NCI-H524 (cell line): ENCODE measurements around the gene BCL2L1.
"Not testable (repeated sequence)": the region's sequence is repeated elsewhere in the genome, so short reads cannot be mapped to it uniquely, and the experiment has no call there.

ENCODE experiments used
- DNase-seq, 2 experiments: peaks; one replicate each; lab custom pipeline; 2025; lab: John Stamatoyannopoulos, UW

Gene BCL2L1

DNA sequence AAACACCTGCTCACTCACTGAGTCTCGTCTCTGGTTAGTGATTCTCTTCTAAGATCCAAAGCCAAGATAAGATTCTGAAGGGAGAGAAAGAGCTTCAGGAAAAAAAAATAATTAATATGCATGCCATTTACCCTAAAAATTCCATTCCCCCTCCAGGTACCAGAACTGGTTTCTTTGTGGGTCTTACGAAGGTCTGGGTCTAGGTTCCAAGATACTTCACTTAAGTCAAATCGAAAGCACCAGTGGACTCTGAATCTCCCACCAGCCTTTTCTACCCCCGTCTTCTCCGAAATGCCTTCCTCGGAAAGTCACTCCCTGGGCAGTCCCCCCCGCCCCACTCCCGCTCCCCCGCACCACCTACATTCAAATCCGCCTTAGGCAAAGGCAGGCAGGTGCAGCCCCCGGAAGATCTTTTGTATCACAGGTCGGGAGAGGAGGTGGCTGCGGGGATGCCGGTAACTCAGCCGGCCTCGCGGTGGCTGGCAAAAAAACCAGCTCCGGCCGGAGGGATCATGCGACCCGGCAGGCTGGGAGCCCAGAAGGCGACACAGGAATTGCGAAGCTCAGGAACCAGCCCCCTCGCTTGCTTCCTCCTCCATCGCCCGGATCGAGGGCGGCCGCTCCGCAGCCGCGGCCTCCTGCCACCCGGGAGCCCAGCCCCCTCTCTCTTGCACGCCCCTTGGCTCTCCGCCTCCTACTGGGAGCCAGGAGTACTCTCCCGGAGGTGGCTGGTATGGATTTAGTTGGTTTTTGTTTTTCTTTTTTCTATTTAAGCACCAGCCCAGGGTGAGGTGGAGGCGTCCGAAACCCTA is at the start of gene BCL2L1:
Gene BCL2L1, minus strand, starts transcription at position 612 of the 812 bp plus-strand sequence. CDS start 650 bp downstream, outside the sequence.
- peak; percentile 87 to 88 for DNase-seq

DNA sequence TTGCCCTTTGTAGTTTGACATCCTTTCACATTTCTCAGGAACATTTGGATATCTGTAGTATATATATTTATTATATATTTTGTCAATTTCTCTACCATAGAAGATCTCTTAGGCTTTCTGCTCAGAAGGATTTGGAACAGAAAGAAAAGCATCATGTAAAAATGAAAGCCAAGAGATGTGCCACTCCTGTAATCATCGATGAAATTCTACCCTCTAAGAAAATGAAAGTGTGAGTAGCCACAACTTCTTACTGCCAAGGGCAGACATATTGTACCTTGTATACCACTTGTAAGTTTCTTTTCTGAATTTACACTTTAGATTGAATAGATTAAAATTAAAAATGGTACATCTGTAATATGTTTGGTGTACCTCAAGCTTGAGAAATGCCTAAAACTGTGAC is 47.6 kb upstream of the BCL2L1 start:
- DNase-seq, result no peak

DNA sequence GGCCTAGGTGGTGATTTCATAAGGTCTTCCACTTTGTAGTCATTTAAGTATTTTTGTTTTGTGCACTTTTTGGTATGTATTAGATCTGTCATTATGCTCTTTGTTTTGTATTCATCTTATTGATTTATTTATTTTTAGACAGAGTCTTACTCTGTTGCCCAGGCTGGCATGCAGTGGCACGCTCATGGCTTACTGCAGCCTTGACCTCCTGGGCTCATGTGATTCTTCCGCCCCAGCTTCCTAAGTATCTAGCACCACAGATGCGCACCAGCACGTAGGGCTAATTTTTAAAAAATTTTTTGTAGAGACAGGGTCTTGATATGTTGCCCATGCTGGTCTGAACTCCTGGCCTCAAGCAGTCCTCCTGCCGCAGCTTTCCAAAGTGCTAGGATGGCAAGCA is 47.0 kb upstream of the BCL2L1 start:
- DNase-seq, result no peak

DNA sequence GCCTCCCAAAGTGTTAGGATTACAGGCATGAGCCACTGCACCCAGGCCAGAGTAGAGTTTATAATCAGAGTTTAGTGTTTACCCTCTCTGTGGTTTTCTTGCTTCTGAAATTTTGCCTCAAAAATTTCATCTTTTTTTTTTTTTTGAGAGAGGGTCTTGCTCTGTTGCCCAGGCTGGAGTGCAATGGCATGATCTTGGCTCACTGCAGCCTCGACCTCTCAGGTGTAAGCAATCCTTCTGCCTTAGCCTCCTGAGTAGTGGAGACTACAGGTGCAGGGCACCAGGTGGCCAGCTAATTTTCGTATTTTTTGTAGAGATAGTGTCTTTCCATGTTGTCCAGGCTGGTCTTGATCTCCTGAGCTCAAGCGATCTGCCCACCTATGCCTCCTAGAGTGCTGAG is 45.1 kb upstream of the BCL2L1 start:
- DNase-seq, result no peak

DNA sequence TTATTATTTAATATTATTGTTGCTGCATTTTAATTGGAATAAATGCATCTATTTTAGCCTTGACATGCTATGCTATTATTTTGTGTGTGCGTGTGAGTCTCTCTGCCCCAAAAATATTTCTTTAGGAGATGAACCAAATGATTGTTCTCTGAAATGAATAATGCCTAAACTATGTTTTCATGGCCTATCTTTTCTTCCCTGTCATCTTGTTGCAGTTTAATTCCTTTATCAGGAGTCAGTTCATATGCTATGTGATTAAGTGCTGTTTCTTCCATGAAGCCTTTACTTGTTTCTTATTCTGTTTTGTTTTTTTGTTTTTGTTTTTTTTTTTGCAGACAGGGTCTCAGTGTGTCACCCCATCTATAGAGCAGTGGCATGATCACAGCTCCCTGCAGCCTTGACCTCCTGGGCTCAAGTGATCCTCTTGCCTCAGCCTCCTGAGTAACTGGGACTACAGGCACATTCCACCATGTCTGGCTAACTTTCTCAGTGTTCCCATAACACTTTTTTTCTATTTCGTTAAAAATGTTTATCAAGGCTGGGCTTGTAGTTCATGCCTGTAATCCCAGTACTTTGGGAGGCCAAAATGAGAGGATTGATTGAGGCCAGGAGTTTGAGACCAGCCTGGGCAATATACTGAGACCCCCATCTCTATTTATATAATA is 42.1 kb upstream of the BCL2L1 start:
- DNase-seq, result no peak

DNA sequence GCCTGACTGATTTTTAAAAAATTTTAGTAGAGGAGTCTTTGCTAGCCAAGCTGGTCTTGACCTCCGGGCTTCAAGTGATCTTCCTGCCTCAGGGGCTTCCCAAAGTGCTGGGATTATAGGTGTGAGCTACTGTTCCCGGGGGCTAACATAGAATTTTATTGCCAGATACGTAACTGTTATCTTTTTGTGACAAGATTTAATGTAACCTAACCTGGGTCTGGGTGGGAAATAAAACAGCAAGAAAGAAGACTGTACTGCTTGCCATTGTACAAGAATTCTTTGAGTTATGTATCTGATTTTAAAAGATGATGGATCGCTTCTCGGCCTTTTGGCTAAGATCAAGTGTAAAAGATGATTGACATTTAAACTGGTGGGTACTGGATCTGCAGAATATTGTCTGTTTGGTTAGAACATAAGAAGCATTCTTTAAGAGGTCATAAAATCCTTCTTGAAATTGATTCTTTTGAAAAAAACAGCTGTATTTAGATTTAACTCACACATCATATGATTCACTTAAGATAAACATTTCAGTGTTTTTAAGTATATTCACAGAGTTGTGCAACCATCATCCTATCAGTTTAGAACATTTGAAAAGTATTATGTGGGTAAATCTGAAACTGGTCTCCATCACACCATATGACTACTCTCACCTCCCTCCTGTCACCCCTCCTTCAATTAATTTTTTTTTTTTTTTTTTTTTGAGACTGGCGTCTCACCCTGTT is 38.0 kb upstream of the BCL2L1 start:
- no peak for DNase-seq

DNA sequence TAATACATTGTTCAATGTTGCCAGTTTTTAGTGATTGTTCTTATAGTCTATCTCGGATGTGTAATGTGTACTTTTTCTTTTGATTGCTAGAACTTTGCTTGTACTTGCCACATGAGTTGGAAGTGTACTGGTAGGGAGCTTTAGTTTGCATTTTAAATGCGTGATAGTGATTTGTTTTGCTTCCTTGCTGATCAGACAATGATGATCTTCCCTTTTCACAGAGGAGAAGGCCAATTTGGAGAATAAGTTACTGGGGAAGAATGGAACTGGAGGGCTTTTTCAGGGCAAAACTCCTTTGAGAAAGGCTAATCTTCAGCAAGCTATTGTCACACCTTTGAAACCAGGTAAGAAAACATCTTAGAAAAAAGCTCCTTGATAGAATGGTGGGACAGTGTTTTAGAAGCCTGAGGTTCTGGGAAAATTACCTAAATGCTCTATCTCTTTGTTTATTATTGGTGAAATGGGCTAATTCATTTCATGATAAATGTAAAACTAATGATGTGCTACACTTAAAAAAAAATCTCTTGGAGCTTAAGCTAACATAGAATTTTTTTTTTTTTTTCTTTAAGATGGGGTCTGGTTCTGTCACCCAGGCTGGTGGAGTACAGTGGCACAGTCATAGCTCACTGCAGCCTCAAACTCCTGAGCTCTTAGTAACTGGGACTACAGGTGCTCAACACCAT is 37.3 kb upstream of the BCL2L1 start:
- no peak for DNase-seq

DNA sequence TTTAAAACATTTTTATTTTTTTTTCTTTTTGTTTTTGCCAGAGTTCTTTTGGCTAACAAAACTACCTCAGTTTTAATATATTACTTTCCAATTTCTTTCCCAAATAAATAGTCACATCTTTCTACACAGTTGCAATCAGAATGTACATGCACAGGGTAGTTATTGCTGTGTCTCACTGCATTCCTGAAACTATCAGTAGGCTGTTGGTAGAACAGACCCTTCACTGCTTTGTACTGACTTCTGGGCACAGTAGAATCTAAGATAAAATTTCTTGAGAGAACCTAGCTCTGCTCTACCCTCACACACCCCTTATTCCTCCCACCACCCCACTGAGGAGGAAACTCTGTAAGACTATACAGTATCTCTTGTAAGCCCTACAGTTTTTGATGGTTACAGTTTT is 36.3 kb upstream of the BCL2L1 start:
- DNase-seq, result no peak

DNA sequence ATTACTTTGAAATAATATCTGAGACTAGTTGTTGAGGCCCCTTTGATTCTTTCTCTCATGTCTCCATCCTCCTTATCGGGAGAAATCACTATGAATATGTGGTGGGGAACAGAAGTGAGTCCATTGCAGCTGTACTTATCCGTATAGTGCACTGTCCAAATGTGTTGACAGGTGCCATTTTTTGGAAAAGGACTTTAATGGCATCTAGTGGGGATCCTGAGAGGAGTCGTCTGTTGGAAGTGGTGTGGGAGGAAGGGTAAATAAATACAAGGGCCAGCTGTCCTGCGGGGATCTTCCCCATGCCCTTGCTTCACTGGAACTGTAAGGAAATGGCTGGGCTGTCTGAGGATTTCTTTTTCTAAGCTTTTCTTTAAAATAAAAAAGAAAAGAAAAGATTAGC is 35.9 kb upstream of the BCL2L1 start:
- DNase-seq, result peak; percentile 54 to 83

DNA sequence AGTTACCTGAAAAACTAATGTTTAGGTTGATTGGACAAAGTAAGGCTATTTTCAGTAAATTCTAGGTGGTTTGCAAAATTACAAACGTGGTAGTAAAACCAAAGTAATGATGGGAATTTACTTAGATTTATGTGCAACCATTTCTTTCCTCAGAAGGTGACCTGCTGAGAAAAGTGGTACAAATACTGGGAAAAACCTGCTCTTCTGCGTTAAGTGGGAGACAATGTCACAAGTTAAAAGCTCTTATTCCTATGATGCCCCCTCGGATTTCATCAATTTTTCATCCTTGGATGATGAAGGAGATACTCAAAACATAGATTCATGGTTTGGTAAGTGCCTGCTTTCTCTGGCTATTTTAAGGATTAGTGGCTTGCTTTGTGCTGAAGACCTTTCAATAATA is 34.6 kb upstream of the BCL2L1 start:
- no peak for DNase-seq

DNA sequence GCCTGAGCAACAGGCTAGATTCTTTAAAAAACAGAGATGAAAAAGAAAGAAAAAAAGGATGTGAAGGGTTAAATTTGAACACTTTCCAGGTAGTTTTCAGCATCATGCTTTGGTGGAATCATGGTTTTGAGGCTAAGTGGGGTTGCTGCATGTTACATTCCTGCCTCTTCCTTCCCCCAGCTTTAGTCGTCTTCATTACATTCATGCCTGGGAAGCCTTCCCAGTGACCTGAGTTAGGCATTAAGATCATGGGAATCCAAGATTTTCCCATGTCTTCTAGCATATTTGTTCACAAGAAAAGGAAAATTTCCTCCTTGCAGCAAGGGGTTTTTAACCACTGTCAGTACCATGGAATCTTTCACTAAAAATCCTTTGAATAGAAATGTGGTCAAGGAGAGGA is 28.5 kb upstream of the BCL2L1 start:
- DNase-seq, result no peak

DNA sequence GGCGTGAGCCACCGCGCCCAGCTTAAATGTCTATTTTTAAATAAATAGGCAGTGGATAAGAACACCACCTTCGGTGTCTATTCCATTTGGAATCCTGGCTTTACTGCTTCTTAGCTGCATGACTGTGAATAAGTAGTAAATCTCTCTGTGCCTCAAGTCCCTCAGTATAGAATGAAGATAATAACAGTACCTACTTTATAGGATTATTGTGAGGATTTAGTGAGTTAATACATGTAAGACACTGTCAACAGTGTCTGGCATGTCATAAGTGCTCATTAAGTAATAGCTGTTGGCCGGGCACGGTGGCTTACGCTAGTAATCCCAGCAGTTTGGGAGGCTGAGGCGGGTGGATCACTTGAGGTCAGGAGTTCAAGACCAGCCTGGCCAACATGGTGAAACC is 26.6 kb upstream of the BCL2L1 start:
- peak in 1 of 2 experiments; percentile 16 for DNase-seq

DNA sequence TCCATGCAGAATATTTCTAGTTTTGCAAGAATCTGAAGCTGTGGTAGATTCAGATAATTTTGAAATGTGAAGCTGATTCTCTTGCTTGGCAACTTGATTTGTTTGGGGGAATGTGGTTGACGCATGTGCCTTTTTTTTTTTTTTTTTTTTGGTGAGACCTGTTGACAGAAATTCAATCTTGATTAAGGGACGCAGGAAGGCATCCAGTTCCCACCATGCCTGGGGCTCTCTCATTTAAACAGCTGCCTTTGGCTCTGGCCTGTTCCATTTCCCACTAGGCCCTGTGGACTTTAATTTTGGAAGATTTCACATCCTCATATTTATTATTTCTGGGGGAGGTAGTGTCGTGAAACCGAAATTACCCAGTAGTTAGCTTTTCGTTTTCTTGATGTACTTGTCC is 25.0 kb upstream of the BCL2L1 start:
- no peak for DNase-seq

DNA sequence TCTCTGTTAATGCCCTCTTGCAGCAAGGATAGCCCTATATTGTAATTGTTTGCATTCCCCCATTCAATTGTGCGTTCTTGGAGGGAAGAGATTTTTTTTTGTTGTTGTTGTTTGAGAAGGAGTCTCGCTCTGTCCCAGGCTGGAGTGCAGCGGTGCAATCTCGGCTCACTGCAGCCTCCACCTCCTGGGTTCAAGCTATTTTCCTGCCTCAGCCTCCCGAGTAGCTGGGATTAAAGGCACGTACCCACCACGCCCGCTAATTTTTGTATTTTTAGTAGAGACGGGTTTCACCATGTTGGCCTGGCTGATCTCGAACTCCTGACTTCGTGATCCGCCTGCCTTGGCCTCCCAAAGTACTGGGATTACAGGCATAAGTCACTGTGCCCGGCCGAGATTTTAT is 24.4 kb upstream of the BCL2L1 start:
- not testable (repeated sequence) for DNase-seq

DNA sequence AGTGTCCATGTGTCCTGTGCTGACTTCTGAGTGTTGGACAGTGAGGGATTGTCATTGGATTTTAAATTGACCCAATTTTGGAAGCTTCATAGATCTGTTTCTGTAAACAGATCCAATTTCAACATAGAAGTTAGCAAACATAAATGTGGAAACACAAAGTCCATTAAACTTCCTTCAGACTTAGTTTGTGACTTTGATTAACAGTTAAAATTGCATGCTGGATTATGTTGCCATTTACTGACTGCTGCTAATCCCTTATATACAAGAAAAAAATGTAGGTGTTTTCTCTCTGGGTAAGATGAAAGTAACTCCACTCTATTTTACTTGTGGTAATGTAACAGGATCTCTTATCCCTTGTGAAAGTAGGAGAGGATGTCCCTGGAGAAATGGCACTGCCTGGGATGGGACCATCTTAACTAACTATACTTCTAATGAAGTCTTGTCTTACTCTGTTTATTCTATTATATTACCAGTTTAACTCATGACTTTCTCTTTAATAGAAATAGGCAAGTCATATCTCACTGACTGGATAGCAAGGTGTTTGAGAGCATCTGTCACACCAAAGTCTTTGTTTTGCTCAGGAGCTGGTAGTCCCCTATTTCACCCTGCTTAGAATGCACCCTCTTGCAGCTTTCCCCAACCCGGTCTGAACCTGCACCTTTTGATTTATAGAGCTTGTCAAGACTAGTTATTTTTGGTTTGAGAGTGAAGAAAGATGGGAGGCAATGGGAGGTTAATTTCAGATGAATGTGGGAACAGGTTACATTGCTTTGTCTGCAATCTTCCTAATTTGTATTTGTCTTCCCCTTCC is 23.6 kb upstream of the BCL2L1 start:
- no peak for DNase-seq

DNA sequence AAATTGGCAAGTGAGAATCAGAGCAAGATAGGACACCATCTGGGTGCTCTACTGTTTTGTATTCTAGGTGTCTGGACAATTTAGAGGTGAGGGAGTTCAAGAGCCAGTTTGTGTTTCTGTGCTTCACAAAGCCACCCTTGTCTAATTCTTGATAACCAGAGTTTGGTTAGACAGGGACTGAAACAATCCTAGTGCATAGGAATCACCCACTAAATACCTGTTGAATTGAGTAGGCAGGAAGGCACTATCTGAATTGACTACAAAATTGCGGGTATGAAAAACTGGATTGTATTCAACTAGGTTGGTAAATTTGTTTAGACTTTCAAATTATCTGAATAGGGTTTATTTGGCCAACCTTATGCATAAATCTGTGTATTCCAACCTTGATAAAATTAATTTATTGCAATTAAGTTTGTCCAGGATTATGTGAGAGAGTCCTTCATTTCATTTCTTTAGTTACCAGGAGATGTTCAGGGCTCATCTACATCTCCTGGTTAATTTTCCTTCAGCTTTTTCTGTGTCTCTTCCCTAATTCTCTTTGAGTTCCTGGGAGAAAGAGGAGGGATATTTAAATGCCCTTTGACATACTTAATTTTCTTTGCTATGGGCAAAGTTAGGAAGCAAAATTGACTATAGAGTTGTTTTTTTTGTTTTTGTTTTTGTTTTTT is 18.1 kb upstream of the BCL2L1 start:
- no peak for DNase-seq

DNA sequence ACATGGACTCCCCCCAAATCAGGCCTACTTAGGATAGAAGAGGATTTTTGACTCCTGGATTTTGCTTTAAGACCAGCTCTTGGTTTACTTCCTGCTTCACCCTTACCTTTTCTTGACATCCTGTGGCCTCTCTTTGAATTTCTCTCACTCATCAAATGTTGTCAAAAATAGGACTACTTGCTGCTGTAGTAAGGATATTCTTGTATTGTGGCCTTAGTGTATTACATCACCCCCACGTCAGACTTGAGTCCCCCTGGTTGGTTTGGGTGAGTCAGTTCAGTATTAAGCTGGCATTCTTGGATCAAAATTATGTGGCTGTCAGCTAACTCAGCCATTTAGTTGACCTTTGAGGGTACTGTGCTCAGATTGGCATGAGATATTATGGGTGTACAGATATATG is 17.5 kb upstream of the BCL2L1 start:
- no peak for DNase-seq

DNA sequence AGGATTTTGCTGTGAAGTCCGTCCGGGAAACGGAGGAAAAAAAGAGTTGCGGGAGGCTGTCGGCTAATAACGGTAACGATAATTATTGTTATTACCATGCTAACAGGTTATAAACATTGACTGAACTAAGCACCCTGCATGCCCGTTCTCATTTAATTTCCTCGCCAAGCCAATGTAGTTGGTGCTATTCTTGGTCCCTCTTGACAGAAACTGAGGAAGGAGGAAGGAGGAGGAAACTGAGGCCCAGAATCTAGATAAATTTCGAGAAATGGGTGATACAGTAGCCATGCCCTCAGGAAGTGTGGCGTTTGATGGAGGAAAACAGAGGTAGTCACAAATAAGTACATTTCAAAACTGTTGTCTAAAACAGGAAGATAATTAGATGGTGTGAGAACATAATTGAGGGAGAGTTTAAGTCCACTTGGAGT is 16.9 kb upstream of the BCL2L1 start:
- DNase-seq, result no peak

DNA sequence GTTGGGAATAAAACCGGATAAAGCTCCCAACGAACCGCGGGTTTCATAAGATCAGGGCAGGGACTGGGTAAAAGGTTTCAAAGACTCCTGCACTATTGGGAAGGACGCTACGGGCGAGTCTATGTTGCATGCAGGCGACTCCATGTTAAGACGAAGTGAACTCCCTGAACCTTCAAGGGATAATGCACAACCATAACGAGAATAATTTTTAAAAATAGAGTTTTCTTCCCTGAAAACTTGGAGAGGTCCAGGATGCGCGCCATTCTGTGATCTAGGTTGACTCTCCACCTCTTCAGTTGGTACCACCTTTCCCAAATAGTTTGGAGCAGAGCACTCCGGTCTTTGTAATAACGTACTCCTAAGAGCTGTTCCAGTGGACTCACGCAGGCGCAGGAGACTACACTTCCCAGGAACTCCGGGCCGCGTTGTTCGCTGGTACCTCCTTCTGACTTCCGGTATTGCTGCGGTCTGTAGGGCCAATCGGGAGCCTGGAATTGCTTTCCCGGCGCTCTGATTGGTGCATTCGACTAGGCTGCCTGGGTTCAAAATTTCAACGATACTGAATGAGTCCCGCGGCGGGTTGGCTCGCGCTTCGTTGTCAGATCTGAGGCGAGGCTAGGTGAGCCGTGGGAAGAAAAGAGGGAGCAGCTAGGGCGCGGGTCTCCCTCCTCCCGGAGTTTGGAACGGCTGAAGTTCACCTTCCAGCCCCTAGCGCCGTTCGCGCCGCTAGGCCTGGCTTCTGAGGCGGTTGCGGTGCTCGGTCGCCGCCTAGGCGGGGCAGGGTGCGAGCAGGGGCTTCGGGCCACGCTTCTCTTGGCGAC is 16.3 kb upstream of the BCL2L1 start, which contains the start of gene TPX2:
Gene TPX2, plus strand, starts transcription at position 562 of the 821 bp plus-strand sequence. CDS start 18,187 bp downstream, outside the sequence.
- peak; percentile 97 to 99 for DNase-seq

DNA sequence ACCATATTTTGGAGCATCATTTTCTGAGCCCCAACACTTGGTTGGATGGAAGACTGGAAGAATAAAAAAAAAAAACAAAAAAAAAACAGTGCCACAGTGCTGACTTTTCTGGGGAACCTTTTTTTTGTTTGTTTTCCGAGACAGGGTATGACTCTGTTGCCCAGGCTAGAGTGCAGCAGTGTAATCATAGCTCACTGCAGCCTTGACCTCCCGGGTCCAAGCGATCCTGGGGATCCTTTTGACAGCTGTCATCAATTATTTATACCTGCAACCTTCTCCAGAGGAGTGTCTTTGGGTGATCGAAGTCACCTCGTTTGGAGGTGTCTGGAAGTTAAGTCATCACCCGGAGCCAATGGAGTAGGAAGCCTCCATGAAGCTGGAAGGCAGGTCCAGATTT is 8.7 kb upstream of the BCL2L1 start:
- no peak for DNase-seq
